OCI-M2 (cell line): ENCODE measurements around the gene HIPK2.
"Not testable (repeated sequence)": the region's sequence is repeated elsewhere in the genome, so short reads cannot be mapped to it uniquely, and the experiment has no call there.

ENCODE experiments used
- DNase-seq: peaks from one replicate; lab custom pipeline; 2025; ENCODE audit not compliant: unreplicated experiment; lab: John Stamatoyannopoulos, UW

The HIPK2 gene

DNA sequence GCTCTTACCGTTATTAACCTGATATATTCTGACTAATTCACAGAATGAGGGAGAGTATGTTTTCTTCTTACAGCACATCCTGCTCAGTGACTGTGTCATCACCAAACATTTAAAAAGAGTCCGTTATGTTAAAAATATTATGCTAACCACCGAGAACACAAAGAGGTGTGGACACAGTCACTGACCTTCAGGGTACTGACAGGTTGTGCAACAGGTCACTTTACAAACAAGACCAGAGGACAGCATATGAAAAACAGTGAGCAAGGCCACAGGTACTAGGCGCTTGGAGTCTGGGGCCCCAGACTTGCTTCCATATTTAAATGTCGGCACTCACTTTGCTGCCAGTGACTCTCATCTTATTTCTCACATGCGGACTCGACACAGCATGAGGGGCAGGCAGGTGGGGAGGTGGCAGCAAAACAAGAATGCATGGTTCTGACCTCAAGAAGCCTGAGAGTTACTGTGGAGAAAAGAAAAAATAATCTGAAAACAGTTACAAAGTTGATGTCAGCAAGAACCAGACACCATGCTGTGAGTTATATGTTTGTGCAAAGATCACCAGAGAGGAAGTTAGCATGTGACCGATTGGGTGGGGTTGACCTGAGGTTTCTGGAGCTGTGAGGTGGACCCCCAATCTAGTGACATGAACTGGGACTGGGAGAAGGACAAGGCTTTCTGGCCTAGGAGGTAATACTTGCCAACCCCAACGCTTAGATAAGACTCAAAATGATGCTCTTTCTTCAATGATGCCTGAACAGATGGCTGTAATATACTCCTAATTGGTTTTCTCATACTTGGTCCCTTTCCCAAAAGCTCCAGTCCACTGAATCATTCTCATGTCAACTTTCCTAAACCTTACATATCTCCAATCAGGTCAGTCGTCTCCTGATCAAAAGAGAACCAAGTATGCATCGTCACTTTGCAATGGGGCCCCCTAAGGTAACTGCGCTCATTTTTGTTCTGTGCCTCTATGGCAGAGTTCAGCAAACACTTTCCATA is 102.4 kb downstream of the HIPK2 start:
- DNase-seq, result no peak

DNA sequence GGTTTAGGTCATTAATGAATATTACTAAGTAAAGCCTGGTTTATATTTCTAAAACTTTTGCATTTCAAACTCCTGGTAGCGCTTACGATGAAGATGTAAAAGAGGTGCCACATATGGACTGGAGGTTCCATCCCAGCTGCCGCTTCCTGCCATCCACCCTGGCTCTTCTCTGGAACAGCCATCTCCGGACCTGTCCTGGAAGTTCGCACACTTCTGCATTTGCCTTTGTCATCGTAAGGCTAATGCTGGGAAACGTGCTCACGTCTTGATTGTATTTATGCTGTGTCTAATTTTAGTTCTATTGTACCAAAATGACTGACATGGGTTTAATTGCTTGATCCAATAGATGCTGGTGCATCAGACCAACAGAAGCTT is 103.1 kb downstream of the HIPK2 start:
- no peak for DNase-seq

GRCh38 chr7:139674341-139674740 is 103.5 kb downstream of the HIPK2 start:
- no peak for DNase-seq

DNA sequence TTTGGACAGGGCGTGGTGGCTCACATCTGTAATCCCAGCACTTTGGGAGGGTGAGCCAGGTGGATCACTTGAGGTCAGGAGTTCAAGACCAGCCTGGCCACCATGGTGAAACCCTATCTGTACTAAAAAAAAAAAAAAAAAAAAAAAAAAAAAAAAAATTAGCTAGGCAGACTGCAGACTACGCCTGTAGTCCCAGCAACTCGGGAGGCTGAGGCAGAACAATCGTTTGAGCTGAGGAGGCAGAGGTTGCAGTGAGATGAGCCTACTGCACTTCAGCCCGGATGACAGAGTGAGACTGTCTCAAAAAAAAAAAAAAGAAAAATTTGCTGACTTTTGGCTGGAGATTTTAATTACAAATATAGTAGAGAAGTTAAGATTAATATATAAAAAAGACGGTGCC is 104.0 kb downstream of the HIPK2 start:
- DNase-seq, result no peak

DNA sequence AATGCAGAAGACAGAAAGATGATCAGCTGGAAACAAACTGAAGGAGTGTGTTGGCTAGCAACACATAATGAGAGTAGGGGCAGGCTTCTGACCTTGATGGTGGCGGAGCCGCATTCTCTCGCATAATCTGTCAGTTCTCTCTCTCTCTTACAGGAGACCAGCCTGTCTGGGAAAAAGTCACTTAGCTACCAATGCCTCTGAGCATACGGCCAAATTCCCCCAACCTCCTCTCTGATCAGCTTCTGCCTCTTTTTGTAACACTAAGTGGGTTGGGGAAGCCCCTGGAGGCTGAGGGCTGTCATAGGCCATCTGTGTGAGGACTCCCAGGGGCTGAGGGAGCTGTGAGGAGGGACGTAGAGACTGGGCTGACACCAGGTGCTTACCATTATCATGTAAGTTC is 104.6 kb downstream of the HIPK2 start:
- DNase-seq, result no peak

DNA sequence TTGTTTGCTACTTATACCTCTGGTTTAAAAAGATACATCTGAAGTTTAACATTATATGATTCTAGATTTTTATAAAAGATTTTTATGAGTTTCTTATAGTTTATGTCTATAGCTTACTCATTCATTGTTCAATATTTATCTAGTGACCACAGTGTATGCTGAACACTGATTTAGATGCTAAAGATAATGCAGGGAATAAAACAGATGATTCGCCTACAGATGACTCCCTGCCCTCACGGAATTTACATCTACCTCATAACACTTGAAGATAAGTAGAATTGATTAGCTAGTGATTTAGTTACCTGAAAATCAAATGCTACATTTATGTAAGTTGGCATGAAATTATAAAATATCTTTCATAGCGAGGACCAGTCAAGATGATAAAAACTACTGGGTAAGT is 105.8 kb downstream of the HIPK2 start:
- no peak for DNase-seq

- not testable (repeated sequence) for DNase-seq
Measured at GRCh38 chr7:139670662-139671061, 107.1 kb downstream of the HIPK2 start.

GRCh38 chr7:139669106-139670061 is 108.4 kb downstream of the HIPK2 start:
- no peak for DNase-seq

GRCh38 chr7:139667377-139667776 is 110.4 kb downstream of the HIPK2 start:
- no peak for DNase-seq

GRCh38 chr7:139666501-139666900 is 111.3 kb downstream of the HIPK2 start:
- no peak for DNase-seq

- DNase-seq, result no peak
Measured at GRCh38 chr7:139664434-139664833, 113.4 kb downstream of the HIPK2 start.

DNA sequence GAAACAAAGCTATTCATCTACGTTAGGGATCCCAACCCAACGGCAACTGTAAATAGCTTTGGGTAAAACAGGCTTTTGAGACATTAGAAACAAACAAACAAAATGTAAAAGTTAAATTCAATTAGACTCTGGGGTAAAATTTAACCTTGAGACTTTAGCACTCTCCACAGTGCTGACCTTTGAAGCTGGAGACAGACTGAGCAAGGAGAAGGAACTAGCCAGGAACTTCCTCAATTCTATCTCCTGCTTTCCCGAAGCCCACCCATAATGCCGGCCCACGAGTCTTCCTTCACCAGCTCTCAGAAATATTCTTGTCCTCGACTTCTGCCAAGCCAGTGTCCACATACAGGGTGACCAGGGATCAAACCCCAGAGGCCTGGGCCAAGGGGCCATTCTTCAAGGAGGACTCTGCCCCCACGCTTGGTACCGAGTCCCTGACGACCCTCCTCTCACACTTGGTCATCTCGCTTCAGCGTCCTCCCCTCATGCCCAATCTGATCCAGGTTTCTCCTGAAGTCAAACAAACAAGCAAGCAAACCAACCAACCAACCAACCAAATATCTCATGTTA is 114.1 kb downstream of the HIPK2 start:
- no peak for DNase-seq

- DNase-seq, result no peak
Measured at GRCh38 chr7:139661903-139662302, 115.9 kb downstream of the HIPK2 start.

DNA sequence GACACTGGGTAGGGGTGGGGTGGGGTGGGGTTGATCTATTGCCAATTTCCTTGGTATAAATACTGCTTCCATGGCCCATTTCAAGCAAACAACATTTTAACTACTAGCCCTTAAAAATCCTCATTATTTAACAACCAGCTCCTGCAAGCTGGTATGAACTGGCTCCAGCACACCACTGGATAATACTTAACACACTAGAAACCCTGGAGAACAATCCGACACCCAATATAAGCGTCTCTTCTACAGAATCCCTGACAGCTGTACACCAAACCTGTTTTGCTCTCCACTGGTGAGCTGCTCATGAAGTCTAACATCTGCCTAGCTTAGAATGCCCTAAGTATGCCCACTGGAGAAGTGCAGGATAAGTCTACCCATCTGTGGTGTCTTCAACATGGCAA is 116.8 kb downstream of the HIPK2 start:
- no peak for DNase-seq

DNA sequence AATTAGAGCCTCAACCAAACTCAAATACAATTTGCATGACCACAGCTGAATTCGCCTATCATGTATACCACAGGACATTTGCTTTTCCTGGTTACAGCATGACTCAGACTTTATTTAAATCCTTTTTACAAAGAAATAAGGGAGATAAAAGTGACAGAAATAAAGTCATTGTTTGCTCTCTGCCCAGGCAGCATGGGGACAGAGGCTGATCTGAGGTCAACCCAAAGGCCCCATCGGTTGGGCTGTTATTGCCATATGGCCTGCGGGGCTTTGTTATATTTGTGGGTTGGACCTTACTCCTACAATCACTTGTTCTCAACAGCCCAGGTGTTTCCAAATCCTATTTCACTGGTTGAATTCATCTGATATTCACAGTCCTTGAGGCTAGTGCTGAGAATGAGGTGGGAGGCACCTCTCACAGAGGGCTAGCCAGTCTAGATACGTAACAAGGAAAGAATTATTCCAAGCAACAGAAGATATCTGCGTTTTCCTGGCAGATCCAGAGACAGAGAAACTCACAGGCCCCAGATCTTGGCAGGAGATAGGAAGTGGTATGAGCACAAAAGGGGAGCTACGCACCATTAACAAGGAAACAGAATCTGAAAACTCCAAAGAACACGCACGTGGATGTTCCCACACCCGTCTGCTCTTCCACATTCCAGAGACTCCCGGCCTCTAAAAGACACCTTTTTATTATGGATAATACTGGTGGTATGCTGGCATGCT is 117.3 kb downstream of the HIPK2 start:
- no peak for DNase-seq

DNA sequence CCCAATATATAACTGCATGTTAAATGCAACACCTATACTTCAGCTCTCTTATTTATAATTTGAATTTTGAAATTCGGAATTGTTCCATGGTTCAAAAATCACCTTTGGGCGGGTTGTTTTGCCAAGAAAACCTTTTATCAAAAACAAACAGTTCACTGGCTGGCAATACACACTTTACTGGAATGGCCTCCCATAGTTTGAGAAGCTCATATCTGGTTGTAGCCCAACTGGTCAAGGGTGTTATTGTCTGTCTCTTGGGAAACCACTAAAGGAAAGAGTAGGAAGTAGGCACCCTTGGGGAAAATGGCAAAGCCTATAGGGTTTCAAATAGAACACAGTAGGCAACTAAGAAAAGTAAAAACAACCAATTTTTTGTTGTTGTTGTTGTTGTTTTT is 117.9 kb downstream of the HIPK2 start:
- DNase-seq, result no peak

- no peak for DNase-seq
Measured at GRCh38 chr7:139658908-139659675, 118.7 kb downstream of the HIPK2 start.

- no peak for DNase-seq
Measured at GRCh38 chr7:139658296-139658695, 119.5 kb downstream of the HIPK2 start.

DNA sequence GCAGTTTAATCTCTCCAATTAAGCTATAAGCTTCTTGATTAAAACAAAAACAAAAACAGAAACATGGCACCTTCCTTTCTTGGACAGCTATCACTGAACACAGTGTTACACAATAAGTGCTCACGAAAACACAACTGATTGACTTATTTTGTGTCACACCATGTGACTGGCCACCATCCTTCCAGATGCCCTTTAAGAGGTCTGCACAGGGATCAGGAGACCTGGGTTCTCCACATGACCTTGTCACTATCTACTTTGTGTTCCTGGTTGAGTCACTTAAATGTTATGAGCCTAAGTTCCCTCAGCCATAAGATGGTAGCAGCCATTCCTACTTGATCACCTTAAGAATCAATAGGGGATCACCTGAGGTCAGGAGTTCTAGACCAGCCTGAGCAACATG is 120.1 kb downstream of the HIPK2 start:
- no peak for DNase-seq

DNA sequence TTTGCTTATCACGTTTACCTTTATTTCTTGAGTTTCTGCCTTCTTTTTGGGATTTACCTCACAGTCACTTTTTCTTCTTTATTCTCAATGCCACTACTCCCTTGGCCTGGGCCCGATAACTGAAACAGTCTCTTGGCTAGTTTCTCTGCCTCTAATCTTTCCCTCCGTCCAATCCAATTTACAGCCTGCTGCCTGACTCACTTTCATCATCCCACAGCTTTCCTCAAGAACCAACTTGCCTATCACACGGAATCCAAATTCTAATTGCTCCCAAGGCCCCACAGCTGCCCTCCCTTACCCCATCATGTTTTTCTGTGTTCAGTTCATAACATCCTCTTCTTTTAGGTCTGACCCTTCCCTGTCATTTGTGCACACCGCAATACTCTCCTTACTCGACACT is 121.4 kb downstream of the HIPK2 start:
- DNase-seq, result no peak
